SK-N-SH treated with all-trans-retinoic acid at 6 μM for 48 hours (cell line): ENCODE measurements around the gene NOX4.
"Not testable (repeated sequence)": the region's sequence is repeated elsewhere in the genome, so short reads cannot be mapped to it uniquely, and the experiment has no call there.

Experiments used
- ATAC-seq: fragments of 200-7000 bp; cut with Tn5 transposase; 3 replicates; pipeline ENCODE4 v1.9.1; 2020; ENCODE audit warnings: mild to moderate bottlenecking, moderate library complexity
- ARNTL ChIP-seq: fragments of 450-650 bp; formaldehyde crosslinking; IDR thresholded peaks from 2 replicates; pipeline ENCODE4 v1.5.0; 2020; ENCODE audit warnings: low read depth, mild to moderate bottlenecking, moderate library complexity, borderline replicate concordance
- BACH2 ChIP-seq: fragments of 250-450 bp; sonication (Bioruptor Pico); IDR thresholded peaks from 2 replicates; pipeline ENCODE4 v1.9.0; 2021; ENCODE audit warnings: mild to moderate bottlenecking, borderline replicate concordance
- CREB5 ChIP-seq: fragments of 250-450 bp; sonication (Bioruptor Pico); IDR thresholded peaks from 2 replicates; pipeline ENCODE4 v1.5.1; 2020; ENCODE audit warnings: low read depth, mild to moderate bottlenecking, moderate library complexity
- CSRNP3 ChIP-seq: fragments of 250-450 bp; sonication (Bioruptor Pico); IDR thresholded peaks from 2 replicates; pipeline ENCODE4 v1.5.1; 2021; ENCODE audit warnings: mild to moderate bottlenecking, moderate library complexity
- ESRRG ChIP-seq: fragments of 250-450 bp; sonication (Bioruptor Pico); IDR thresholded peaks from 2 replicates; pipeline ENCODE4 v1.6.1; 2021; ENCODE audit warnings: mild to moderate bottlenecking
- GLIS3 ChIP-seq: fragments of 250-450 bp; sonication (Bioruptor Pico); IDR thresholded peaks from 2 replicates; pipeline ENCODE4 v1.5.0; 2020; ENCODE audit warnings: mild to moderate bottlenecking, moderate library complexity
- ISL1 ChIP-seq: fragments of 250-450 bp; sonication (Bioruptor Pico); IDR thresholded peaks from 2 replicates; pipeline ENCODE4 v2.1.2; 2022; ENCODE audit warnings: mild to moderate bottlenecking, moderate library complexity
- OSR1 ChIP-seq: fragments of 250-450 bp; sonication (Bioruptor Pico); IDR thresholded peaks from 2 replicates; pipeline ENCODE4 v1.8.0; 2022; ENCODE audit warnings: moderate library complexity, mild to moderate bottlenecking, inconsistent platforms
- PATZ1 ChIP-seq: fragments of 250-450 bp; sonication (Bioruptor Pico); IDR thresholded peaks from 2 replicates; pipeline ENCODE4 v1.8.0; 2020; ENCODE audit warnings: mild to moderate bottlenecking, moderate library complexity, borderline replicate concordance
- RARB ChIP-seq: fragments of 250-450 bp; sonication (Bioruptor Pico); IDR thresholded peaks from 2 replicates; pipeline ENCODE4 v1.8.0; 2021; ENCODE audit warnings: mild to moderate bottlenecking, moderate library complexity
- TCF4 ChIP-seq: fragments of 250-450 bp; sonication (Bioruptor Pico); IDR thresholded peaks from 2 replicates; pipeline ENCODE4 v1.8.0; 2021; ENCODE audit warnings: mild to moderate bottlenecking, moderate library complexity, borderline replicate concordance
- TOX ChIP-seq: fragments of 250-450 bp; sonication (Bioruptor Pico); IDR thresholded peaks from 2 replicates; pipeline ENCODE4 v1.8.0; 2021; ENCODE audit warnings: mild to moderate bottlenecking, moderate library complexity, borderline replicate concordance
- TSHZ2 ChIP-seq: fragments of 250-450 bp; sonication (Bioruptor Pico); IDR thresholded peaks from 2 replicates; pipeline ENCODE4 v1.5.0; 2020; ENCODE audit warnings: mild to moderate bottlenecking, moderate library complexity
- ZC3H10 ChIP-seq: fragments of 250-450 bp; sonication (Bioruptor Pico); IDR thresholded peaks from 2 replicates; pipeline ENCODE4 v1.5.1; 2021; ENCODE audit warnings: mild to moderate bottlenecking, moderate library complexity
- ZFP3 ChIP-seq: fragments of 250-450 bp; sonication (Bioruptor Pico); IDR thresholded peaks from 2 replicates; pipeline ENCODE4 v1.5.0; 2020; ENCODE audit warnings: mild to moderate bottlenecking, moderate library complexity
- ZFP30 ChIP-seq: fragments of 450-650 bp; formaldehyde crosslinking; IDR thresholded peaks from 2 replicates; pipeline ENCODE4 v1.5.0; 2022; ENCODE audit warnings: mild to moderate bottlenecking, moderate library complexity

NOX4 gene

GRCh38 chr11:89381094-89381493 lies 110.1 kb downstream of the NOX4 start:
- TF ChIP-seq TCF4 (no peak), ARNTL (CRISPR knock-in tag) (no peak), RARB (CRISPR knock-in tag) (no peak), ESRRG (CRISPR knock-in tag) (no peak), ZC3H10 (CRISPR knock-in tag) (0 out of 2 replicates have a peak, but pooled peaks have one; percentile 7)
- peak; percentile 98 for ATAC-seq

GRCh38 chr11:89379976-89380771 lies 111.0 kb downstream of the NOX4 start:
- peak; percentile 59 for ATAC-seq

- not testable (repeated sequence) for ATAC-seq
These were observed 112.2 kb downstream of the NOX4 start for GRCh38 chr11:89378986-89379385.

- ATAC-seq: not testable (repeated sequence)
These were observed 121.8 kb downstream of the NOX4 start for GRCh38 chr11:89369356-89369755.

GRCh38 chr11:89364856-89365255 lies 126.3 kb downstream of the NOX4 start:
- ATAC-seq: not testable (repeated sequence)

GRCh38 chr11:89361734-89362133 lies 129.4 kb downstream of the NOX4 start:
- no peak for TF ChIP-seq BACH2
- TF ChIP-seq TOX (CRISPR knock-in tag): no peak
- no peak for TF ChIP-seq TCF4
- TF ChIP-seq PATZ1 (CRISPR knock-in tag): no peak
- no peak for TF ChIP-seq ZFP3
- no peak for TF ChIP-seq OSR1 (CRISPR knock-in tag)
- no peak for TF ChIP-seq GLIS3 (CRISPR knock-in tag)
- TF ChIP-seq CSRNP3 (CRISPR knock-in tag): no peak
- TF ChIP-seq CREB5: no peak
- no peak for TF ChIP-seq ZFP30
- TF ChIP-seq ISL1 (CRISPR knock-in tag): no peak
- TF ChIP-seq TSHZ2 (CRISPR knock-in tag): no peak
- no peak for ATAC-seq

- not testable (repeated sequence) for ATAC-seq
These were observed 132.0 kb downstream of the NOX4 start for GRCh38 chr11:89359208-89359607.
